Esophagus squamous epithelium (tissue), 5 donors: ENCODE measurements around the gene BCL2. TPM values are rescaled to one million over a fixed set of nuclear protein-coding genes. Genes with fewer than 3 reads are reported as not detected.
"Not testable (repeated sequence)": the region's sequence is repeated elsewhere in the genome, so short reads cannot be mapped to it uniquely, and the experiment has no call there.

Experiments used
- DNase-seq: peaks from one replicate; lab custom pipeline; 2025; lab: John Stamatoyannopoulos, UW
- H3K27ac ChIP-seq, 4 donors: fragments of 200-600 bp; sonication (generic); one replicate each; pipeline ENCODE4 v1.5.1; 2016 to 2019; ENCODE audit warnings: mild to moderate bottlenecking in 1 of 4
- H3K27me3 ChIP-seq, 4 donors: fragments of 200-600 bp; sonication (generic); 1 replicate in 3 of 4; 2 replicates in 1 of 4; pipeline versions ENCODE4 v1.5.1 to v1.6.0; 2017 to 2021; ENCODE audit warnings: antibody characterized with exemption in 1 of 4
- H3K36me3 ChIP-seq, 3 donors: fragments of 200-600 bp; sonication (generic); one replicate each; pipeline ENCODE4 v1.5.1; 2016 to 2019
- H3K4me1 ChIP-seq, 3 donors: fragments of 200-600 bp; sonication (generic); one replicate each; pipeline ENCODE4 v1.5.1; 2017 to 2019
- H3K4me3 ChIP-seq, 4 donors: fragments of 200-600 bp; sonication (generic); 1 replicate in 3 of 4; 2 replicates in 1 of 4; pipeline ENCODE4 v1.5.1; 2016 to 2019; ENCODE audit warnings: mild to moderate bottlenecking in 2 of 4, moderate library complexity in 1 of 4
- H3K9me3 ChIP-seq, 3 donors: fragments of 200-600 bp; sonication (generic); one replicate each; pipeline ENCODE4 v1.5.1; 2016 to 2019
- CTCF ChIP-seq, 6 experiments: fragments of 450-650 bp in 4 of 6; fragments of 200-600 bp in 2 of 6; sonication (generic) in 2 of 6; IDR thresholded peaks; one replicate each; pipeline ENCODE4 v1.5.1; 2016 to 2019; ENCODE audit warnings: antibody characterized with exemption in 6 of 6, mild to moderate bottlenecking in 4 of 6, moderate library complexity in 4 of 6
- POLR2A ChIP-seq, 4 donors: fragments of 450-650 bp; IDR thresholded peaks; one replicate each; pipeline ENCODE4 v1.6.1; 2017; ENCODE audit warnings: antibody characterized with exemption in 4 of 4, mild to moderate bottlenecking in 4 of 4, moderate library complexity in 3 of 4
- WGBS, 2 donors: methylation state at CpG; one replicate each; pipeline ENCODE4 v1.1.5; 2018; 5-methylcytosine and 5-hydroxymethylcytosine counted together
- intact Hi-C: fragments of 100-400 bp; cut with DNase I; formaldehyde crosslinking; loops from one replicate; pipeline ENCODE4 v1.15.0; 2022
- total RNA-seq, 4 donors: library from RNA; depleted of rRNA; stranded (reverse); fragments of >200 nt; gene quantifications; one replicate each; pipeline ENCODE4 v1.1.0, GENCODE V29; 2016
- donor health status: DM: yes; HTN: yes; CAD: no.

BCL2 gene
- total RNA-seq, 4 donors from 2014 or later, result 3.1 to 17.4 (median 4.2) TPM

GRCh38 chr18:63195326-63196159 lies 124.0 kb downstream of the BCL2 start:
- 76 to 86% methylated on average over 4 of the region's 4 CpGs for WGBS, 2 donors
- intact Hi-C loops, result no loop called here
- H3K27ac ChIP-seq, result no peak overlapping the region

GRCh38 chr18:63192885-63193349 lies 126.7 kb downstream of the BCL2 start:
- peaks cover 0 to 7% (median under 1%) of the 10 kb centered on the region in 3 donors for H3K4me1 ChIP-seq
- H3K36me3 ChIP-seq, result no peaks in the 10 kb centered on the region
- H3K4me3 ChIP-seq, result no peak overlapping the region
- H3K9me3 ChIP-seq, result no peaks in the 10 kb centered on the region
- TF ChIP-seq POLR2A (IDR thresholded peaks at IDR 0.05) (no peak), CTCF (IDR thresholded peaks at IDR 0.05) (no peak)
- 57 to 83% methylated on average over 3 of the region's 3 CpGs for WGBS, 2 donors
- H3K27ac ChIP-seq, result no peak overlapping the region
- intact Hi-C loops, result no loop called here
- DNase-seq, result no peak
- no peaks in the 10 kb centered on the region for H3K27me3 ChIP-seq

More at GRCh38 chr18:63195326-63196159, 124.0 kb downstream of the BCL2 start:
- TF ChIP-seq CTCF (IDR thresholded peaks at IDR 0.05), result no peak
- TF ChIP-seq POLR2A (IDR thresholded peaks at IDR 0.05), result no peak
- no peaks in the 10 kb centered on the region for H3K27me3 ChIP-seq
- no peak overlapping the region for H3K4me3 ChIP-seq
- no peaks in the 10 kb centered on the region for H3K9me3 ChIP-seq
- DNase-seq, result no peak
- H3K36me3 ChIP-seq, result no peaks in the 10 kb centered on the region
- peaks cover 0 to 18% (median 3%) of the 10 kb centered on the region in 3 donors for H3K4me1 ChIP-seq

GRCh38 chr18:63192126-63192884 lies 127.3 kb downstream of the BCL2 start:
- no peak overlapping the region for H3K27ac ChIP-seq
- intact Hi-C loops, result no loop called here
- H3K27me3 ChIP-seq, result no peaks in the 10 kb centered on the region
- TF ChIP-seq POLR2A (IDR thresholded peaks at IDR 0.05) (no peak), CTCF (IDR thresholded peaks at IDR 0.05) (no peak)
- no peaks in the 10 kb centered on the region for H3K36me3 ChIP-seq
- DNase-seq, result no peak
- WGBS, 2 donors, result 91 to 95% methylated on average over 6 of the region's 6 CpGs
- peaks cover 6 to 8% (median 7%) of the 10 kb centered on the region in 3 donors for H3K4me1 ChIP-seq
- no peak overlapping the region for H3K4me3 ChIP-seq
- H3K9me3 ChIP-seq, result no peaks in the 10 kb centered on the region

GRCh38 chr18:63191413-63191812 lies 128.2 kb downstream of the BCL2 start:
- 64 to 71% methylated on average over 1 of the region's 1 CpG for WGBS, 2 donors
- no peak for DNase-seq
- H3K36me3 ChIP-seq, result no peaks in the 10 kb centered on the region
- TF ChIP-seq CTCF (IDR thresholded peaks at IDR 0.05), result no peak
- no peak for TF ChIP-seq POLR2A (IDR thresholded peaks at IDR 0.05)
- H3K27me3 ChIP-seq, result no peaks in the 10 kb centered on the region
- no peak overlapping the region for H3K4me3 ChIP-seq
- H3K4me1 ChIP-seq, result peaks cover 8 to 16% (median 10%) of the 10 kb centered on the region in 3 donors
- intact Hi-C loops, result no loop called here
- no peaks in the 10 kb centered on the region for H3K9me3 ChIP-seq
- H3K27ac ChIP-seq, result no peak overlapping the region

DNA sequence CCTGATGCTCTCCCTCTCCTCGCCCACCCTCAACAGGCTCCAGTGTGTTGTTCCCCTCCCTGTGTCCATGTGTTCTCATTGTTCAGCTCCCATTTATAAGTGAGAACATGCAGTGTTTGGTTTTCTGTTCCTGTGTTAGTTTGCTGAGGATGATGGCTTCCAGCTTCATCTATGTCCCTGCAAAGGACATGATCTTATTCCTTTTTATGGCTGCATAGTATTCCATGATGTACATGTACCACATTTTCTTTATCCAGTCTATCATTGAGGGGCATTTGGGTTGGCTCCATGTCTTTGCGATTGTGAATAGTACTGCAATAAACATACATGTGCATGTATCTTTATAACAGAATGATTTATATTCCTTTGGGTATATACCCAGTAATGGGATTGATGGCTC lies 128.7 kb downstream of the BCL2 start:
- H3K36me3 ChIP-seq, H3K27ac ChIP-seq, intact Hi-C loops, H3K27me3 ChIP-seq, H3K9me3 ChIP-seq, DNase-seq, H3K4me3 ChIP-seq: not testable (repeated sequence)
- WGBS, 2 donors, result 97 to 100% methylated on average over 2 of the region's 2 CpGs
- H3K4me1 ChIP-seq, result peaks cover 8 to 21% (median 10%) of the 10 kb centered on the region in 3 donors
